GM23248 (cell line): Measurements from ENCODE around the gene CUL4B. TPM values are rescaled to one million over a fixed set of nuclear protein-coding genes. Genes with fewer than 3 reads are reported as not detected.

Experiments
- DNase-seq: peaks from one replicate; pipeline ENCODE4 v3.0.0-alpha.2; 2015
- H2AFZ ChIP-seq: fragments of 200-600 bp; sonication (generic); 2 replicates; pipeline ENCODE4 v1.6.1; 2016; ENCODE audit warnings: antibody characterized with exemption
- H3F3A ChIP-seq: fragments of 200-600 bp; sonication (generic); 2 replicates; pipeline ENCODE4 v1.6.1; 2016; ENCODE audit warnings: mild to moderate bottlenecking, antibody characterized with exemption, mixed run types; ENCODE audit not compliant: insufficient read depth
- H3K27ac ChIP-seq: fragments of 200-600 bp; sonication (generic); 2 replicates; pipeline ENCODE4 v1.5.1; 2016; ENCODE audit warnings: mild to moderate bottlenecking
- H3K27me3 ChIP-seq: fragments of 200-600 bp; sonication (generic); replicated peaks from 2 replicates; pipeline ENCODE4 v1.6.1; 2016; ENCODE audit warnings: mild to moderate bottlenecking; ENCODE audit not compliant: insufficient read depth
- H3K36me3 ChIP-seq: fragments of 200-600 bp; sonication (generic); 2 replicates; pipeline ENCODE4 v1.6.1; 2016; ENCODE audit warnings: low read depth, mild to moderate bottlenecking
- H3K4me1 ChIP-seq: fragments of 200-600 bp; sonication (generic); 2 replicates; pipeline ENCODE4 v1.6.1; 2016; ENCODE audit warnings: mild to moderate bottlenecking; ENCODE audit not compliant: insufficient read depth
- H3K4me2 ChIP-seq: fragments of 200-600 bp; sonication (generic); one replicate; pipeline ENCODE4 v1.6.1; 2016; ENCODE audit warnings: mild to moderate bottlenecking; ENCODE audit not compliant: unreplicated experiment
- H3K4me3 ChIP-seq: fragments of 200-600 bp; sonication (generic); 2 replicates; pipeline ENCODE4 v1.5.1; 2016; ENCODE audit warnings: mild to moderate bottlenecking
- H3K79me2 ChIP-seq: fragments of 200-600 bp; sonication (generic); 2 replicates; pipeline ENCODE4 v1.6.1; 2016; ENCODE audit warnings: mild to moderate bottlenecking; ENCODE audit not compliant: insufficient read depth
- H3K9ac ChIP-seq: fragments of 200-600 bp; sonication (generic); 2 replicates; pipeline ENCODE4 v1.6.1; 2016; ENCODE audit warnings: mild to moderate bottlenecking
- H3K9me2 ChIP-seq: fragments of 200-600 bp; sonication (generic); 2 replicates; pipeline ENCODE4 v1.6.1; 2016; ENCODE audit warnings: mixed run types, mild to moderate bottlenecking, moderate library complexity; ENCODE audit not compliant: insufficient read depth
- H3K9me3 ChIP-seq: fragments of 200-600 bp; sonication (generic); one replicate; pipeline ENCODE4 v1.6.1; 2017; ENCODE audit warnings: low read depth
- H4K20me1 ChIP-seq: fragments of 200-600 bp; sonication (generic); 2 replicates; pipeline ENCODE4 v1.6.0; 2016; ENCODE audit not compliant: insufficient read depth
- EZH2 ChIP-seq: fragments of 200-600 bp; sonication (generic); IDR thresholded peaks from 2 replicates; pipeline ENCODE4 v1.6.1; 2018; ENCODE audit warnings: antibody characterized with exemption, mild to moderate bottlenecking; ENCODE audit not compliant: insufficient read depth, poor library complexity, severe bottlenecking
- EZH2phosphoT487 ChIP-seq: fragments of 200-600 bp; sonication (generic); IDR thresholded peaks from 2 replicates; pipeline ENCODE4 v1.6.1; 2018; ENCODE audit warnings: antibody characterized with exemption, moderate library complexity, mild to moderate bottlenecking, low read depth; ENCODE audit not compliant: insufficient read depth
- WGBS, 2 experiments: methylation state at CpG; one replicate each; pipeline ENCODE4 v1.1.6; 2015 to 2017; ENCODE audit warnings: low lambda C conversion rate in 2 of 2, low coverage in 1 of 2; ENCODE audit errors: missing lambda C conversion rate in 2 of 2; 5-methylcytosine and 5-hydroxymethylcytosine counted together
- in situ Hi-C: fragments of 300-500 bp; cut with MboI; formaldehyde crosslinking; loops from 2 replicates; pipeline ENCODE4 v1.15.0; 2020
- polyA plus RNA-seq: library from polyadenylated mRNA; unstranded; fragments of >200 nt; fragmentation: Nextera tagmentation; extraction: Ambion mirVana; gene quantifications from 2 replicates; pipeline ENCODE4 v1.2.1, GENCODE V29; 2016
- total RNA-seq: library from RNA; depleted of rRNA; stranded (reverse); fragments of >200 nt; shearing (Covaris generic); gene quantifications from 2 replicates; pipeline ENCODE4 v1.2.3, GENCODE V29; 2014; rRNA removed

The CUL4B gene
- total RNA-seq (158 and 169 TPM in 2 replicates), polyA plus RNA-seq (153 and 158 TPM in 2 replicates)

DNA sequence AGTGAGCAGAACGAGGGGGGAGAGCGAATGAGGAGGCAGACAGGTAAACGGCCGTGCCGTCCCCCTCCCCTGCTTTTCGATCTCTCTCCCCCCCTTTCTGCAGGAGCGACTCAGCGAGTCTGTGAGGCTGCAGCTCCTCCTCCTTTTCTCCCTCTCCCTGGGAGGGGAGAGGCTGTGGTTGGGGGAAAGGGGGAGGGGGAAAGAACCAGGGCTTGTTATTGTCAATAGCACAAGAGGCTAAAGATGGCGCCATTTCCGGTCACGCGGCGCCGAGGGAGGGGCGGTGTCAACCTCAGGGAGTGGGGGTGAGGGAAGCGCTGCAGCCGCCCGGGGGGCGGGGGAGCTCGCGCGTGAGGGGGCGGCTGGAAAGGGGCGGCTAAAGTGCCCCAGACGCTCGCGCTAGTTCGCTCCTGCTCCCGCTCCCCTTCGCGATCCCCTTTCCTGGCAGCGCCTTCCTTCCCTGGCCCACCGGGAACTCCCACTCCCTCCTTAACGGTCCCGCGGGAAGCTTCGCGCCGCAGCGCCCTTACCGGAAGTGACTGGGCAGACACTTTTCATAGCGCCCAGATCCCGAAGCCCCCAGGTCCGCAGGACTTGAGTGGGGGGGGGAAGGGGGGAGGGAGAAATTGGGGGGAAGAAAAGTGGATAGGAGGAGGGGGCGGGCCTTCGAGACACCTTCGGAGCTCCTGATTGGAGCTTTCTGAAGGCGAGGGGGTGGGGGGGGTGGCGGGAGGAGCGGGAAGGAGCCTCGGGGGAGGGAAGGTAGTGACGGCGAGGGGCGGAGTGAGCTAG lies at the start of gene CUL4B:
Gene CUL4B, minus strand, starts transcription at position 121 of the 792 bp plus-strand sequence. CDS start 324 bp downstream, outside the sequence.
- peaks cover 16% of the 10 kb centered on the region for H3K36me3 ChIP-seq
- H3K4me3 ChIP-seq: peak within 1 kb of the TSS; percentile 99
- WGBS, 2 experiments: 0 to 1% methylated on average over 11 to 30 of the region's 54 CpGs
- in situ Hi-C loops: no loop called here
- no peaks in the 10 kb centered on the region for H4K20me1 ChIP-seq
- TF ChIP-seq EZH2 (no peak), EZH2phosphoT487 (no peak)
- peaks cover 13% of the 10 kb centered on the region for H3K4me1 ChIP-seq
- H3F3A ChIP-seq: 0 out of 2 replicates have a peak, but pooled peaks cover 29% of the 10 kb centered on the region
- H3K9me2 ChIP-seq: no peaks in the 10 kb centered on the region
- peak within 1 kb of the TSS; percentile 99 for H3K27ac ChIP-seq
- no peaks in the 10 kb centered on the region for H3K9me3 ChIP-seq
- peak; percentile 92 for DNase-seq
- H3K79me2 ChIP-seq: peaks cover 54% of the 10 kb centered on the region
- peak within 1 kb of the TSS; percentile 99 for H3K9ac ChIP-seq
- H3K27me3 ChIP-seq: no peaks in the 10 kb centered on the region
- peak within 1 kb of the TSS; percentile 95 for H3K4me2 ChIP-seq
- H2AFZ ChIP-seq: peak within 1 kb of the TSS; percentile 62

DNA sequence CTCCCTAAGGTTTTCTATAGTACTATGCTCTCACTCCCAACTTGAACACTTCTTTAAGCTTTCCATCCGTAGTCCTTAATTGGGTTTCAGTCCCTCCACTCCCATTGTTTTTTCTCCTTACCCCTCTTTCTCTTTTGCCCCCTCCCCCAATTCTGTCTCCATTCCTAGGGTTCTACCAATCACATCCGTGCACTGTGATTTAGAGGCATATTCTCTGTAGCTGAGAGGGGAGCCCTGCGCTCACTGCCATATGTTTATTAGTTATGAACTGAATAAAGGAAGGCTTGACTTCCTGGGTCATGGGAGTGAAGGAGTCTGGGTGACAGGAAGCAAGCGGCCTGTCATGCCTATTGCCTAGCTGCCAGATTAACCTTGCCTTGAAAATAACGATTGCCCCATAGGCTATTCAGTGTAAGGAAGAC lies 43.6 kb upstream of the CUL4B start:
- Histone ChIP-seq H3K4me3 (peak overlapping the region; percentile 97), H3K9me2 (no peaks in the 10 kb centered on the region), H3K27ac (peak overlapping the region; percentile 99), H2AFZ (peak overlapping the region; percentile 70), H3K4me2 (peak overlapping the region; percentile 96), H3K9me3 (no peaks in the 10 kb centered on the region), H3K9ac (peak overlapping the region; percentile 100), H4K20me1 (no peaks in the 10 kb centered on the region), H3K4me1 (peaks cover 10% of the 10 kb centered on the region), H3K79me2 (peaks cover 52% of the 10 kb centered on the region), H3F3A (no peaks in the 10 kb centered on the region), H3K27me3 (no peaks in the 10 kb centered on the region), H3K36me3 (no peaks in the 10 kb centered on the region; the same call in 1 of the 2 replicates)
- DNase-seq: peak; percentile 66
- in situ Hi-C loops: no loop called here
- 0 to 5% methylated on average over 4 to 5 of the region's 5 CpGs for WGBS, 2 experiments
- TF ChIP-seq EZH2phosphoT487 (no peak), EZH2 (no peak)

DNA sequence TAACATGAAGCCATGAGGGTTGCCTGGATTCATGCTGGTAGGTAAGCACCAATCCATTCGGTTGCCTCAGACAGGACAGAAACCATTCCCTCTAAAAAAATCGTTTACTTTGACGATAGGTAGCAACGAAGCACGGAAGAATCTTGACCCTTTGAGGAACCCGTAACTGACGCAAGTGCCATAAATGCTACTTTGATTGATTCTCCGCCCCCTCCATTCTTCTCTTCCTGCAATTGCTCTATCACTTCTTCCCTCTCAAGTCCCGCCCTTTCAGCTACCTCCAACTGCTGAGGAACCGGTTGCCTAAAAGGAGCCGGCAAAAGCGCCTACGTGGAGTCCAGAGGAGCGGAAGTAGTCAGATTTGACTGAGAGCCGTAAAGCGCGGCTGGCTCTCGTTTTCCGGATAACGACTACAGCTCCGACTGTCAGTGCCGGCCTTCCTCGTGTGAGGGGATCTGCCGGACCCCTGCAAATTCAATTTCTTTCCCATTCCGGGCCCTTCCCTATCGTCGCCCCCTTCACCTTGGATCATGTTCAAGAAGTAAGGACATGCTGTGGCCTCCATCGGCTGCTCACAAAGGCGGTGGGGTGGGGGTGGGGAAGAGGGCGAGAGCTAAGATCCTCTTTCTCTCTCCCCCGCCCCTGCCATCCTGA lies 43.1 kb upstream of the CUL4B start, which contains the start of gene MCTS1:
Gene MCTS1, plus strand, starts transcription at position 395 of the 654 bp plus-strand sequence. Its CDS starts 136 bp downstream, at position 531.
- Histone ChIP-seq H3K9me2 (no peaks in the 10 kb centered on the region), H3K27ac (peak within 1 kb of the TSS; percentile 99), H3K27me3 (no peaks in the 10 kb centered on the region), H3K4me1 (peaks cover 10% of the 10 kb centered on the region), H3K36me3 (no peaks in the 10 kb centered on the region; the same call in 1 of the 2 replicates), H3K9me3 (no peaks in the 10 kb centered on the region), H3F3A (no peaks in the 10 kb centered on the region), H3K4me2 (peak within 1 kb of the TSS; percentile 96), H3K79me2 (peaks cover 46% of the 10 kb centered on the region), H3K4me3 (peak within 1 kb of the TSS; percentile 97), H4K20me1 (no peaks in the 10 kb centered on the region), H2AFZ (peak within 1 kb of the TSS; percentile 79), H3K9ac (peak within 1 kb of the TSS; percentile 100)
- TF ChIP-seq EZH2: no peak
- TF ChIP-seq EZH2phosphoT487: no peak
- DNase-seq: peak; percentile 95
- in situ Hi-C loops: no loop called here
- WGBS, 2 experiments: 1 to 3% methylated on average over 10 to 31 of the region's 31 CpGs

DNA sequence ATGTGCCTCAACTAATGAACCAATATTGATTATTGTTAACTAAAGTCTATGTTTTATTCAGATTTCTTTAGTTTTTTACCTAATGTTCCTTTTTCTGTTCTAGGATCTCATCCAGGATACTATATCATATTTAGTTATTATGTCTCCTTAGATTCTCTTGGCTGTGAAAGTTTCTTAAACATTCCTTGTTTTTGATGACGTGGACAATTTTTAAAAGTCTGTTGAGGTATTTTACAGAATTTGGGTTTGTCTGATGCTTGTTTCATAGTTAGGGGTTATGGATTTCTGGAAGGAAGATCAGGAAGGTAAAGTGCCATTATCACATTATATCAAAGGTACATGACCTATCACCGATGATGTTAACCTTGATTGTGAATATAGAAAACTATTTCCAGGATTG lies 24.9 kb upstream of the CUL4B start:
- 54 to 59% methylated on average over 2 of the region's 2 CpGs for WGBS, 2 experiments
- no peaks in the 10 kb centered on the region for H4K20me1 ChIP-seq
- TF ChIP-seq EZH2 (no peak), EZH2phosphoT487 (no peak)
- no peaks in the 10 kb centered on the region for H3K79me2 ChIP-seq
- in situ Hi-C loops: no loop called here
- DNase-seq: no peak
- H3K4me2 ChIP-seq: no peak overlapping the region
- no peak overlapping the region for H3K4me3 ChIP-seq
- H3K27me3 ChIP-seq: no peaks in the 10 kb centered on the region
- no peak overlapping the region for H2AFZ ChIP-seq
- H3K9me3 ChIP-seq: no peaks in the 10 kb centered on the region
- H3K36me3 ChIP-seq: no peaks in the 10 kb centered on the region
- no peak overlapping the region for H3K9ac ChIP-seq
- H3K9me2 ChIP-seq: no peaks in the 10 kb centered on the region
- no peak overlapping the region for H3K27ac ChIP-seq
- H3K4me1 ChIP-seq: no peaks in the 10 kb centered on the region
- no peaks in the 10 kb centered on the region for H3F3A ChIP-seq
